Erythroblast (primary cell): ENCODE results near the gene EPHB1.

ENCODE experiments used
- GATA1 ChIP-seq: IDR thresholded peaks from 2 replicates; pipeline ENCODE4 v1.6.1; 2011; ENCODE audit warnings: low read depth, mild to moderate bottlenecking, control low read depth, low read length, moderate library complexity
- POLR2A ChIP-seq: IDR thresholded peaks from 2 replicates; pipeline ENCODE4 v1.6.1; 2011; ENCODE audit warnings: mild to moderate bottlenecking, low read length

DNA sequence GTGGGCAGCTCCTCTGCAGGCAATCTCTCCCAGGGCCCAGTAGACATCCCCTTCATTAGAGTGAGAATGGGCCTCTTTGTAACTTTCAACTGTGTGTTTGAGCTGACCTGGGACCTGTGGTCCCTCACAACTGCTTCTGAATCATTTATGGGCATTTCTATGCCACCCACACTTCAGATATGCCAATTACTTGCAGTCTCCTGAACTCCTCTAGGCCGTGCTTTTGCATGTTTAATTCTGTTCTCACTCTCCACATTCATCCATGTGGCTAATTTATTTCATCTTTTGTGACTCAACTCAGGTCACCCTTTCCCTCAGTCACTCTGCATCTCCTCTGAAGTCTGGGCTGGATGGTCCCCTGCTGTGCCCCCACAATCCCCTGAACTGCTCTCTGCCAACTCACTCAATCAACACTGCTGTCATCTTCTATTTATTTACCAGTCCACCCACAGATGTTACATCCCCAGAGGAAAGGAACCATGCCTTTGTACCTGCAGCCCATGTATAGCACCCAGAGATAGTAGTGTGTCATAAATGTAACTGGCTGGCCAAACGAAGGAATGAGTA lies 364.7 kb downstream of the EPHB1 start:
- TF ChIP-seq POLR2A: no peak
- TF ChIP-seq GATA1: no peak
